Measurements from ENCODE around the gene COL5A1. TPM values are rescaled to one million over a fixed set of nuclear protein-coding genes. Genes with fewer than 3 reads are reported as not detected.

COL5A1 gene
- total RNA-seq, 8 experiments from 2014 or later, result 1.9 to 141 (median 3.6) TPM

DNA sequence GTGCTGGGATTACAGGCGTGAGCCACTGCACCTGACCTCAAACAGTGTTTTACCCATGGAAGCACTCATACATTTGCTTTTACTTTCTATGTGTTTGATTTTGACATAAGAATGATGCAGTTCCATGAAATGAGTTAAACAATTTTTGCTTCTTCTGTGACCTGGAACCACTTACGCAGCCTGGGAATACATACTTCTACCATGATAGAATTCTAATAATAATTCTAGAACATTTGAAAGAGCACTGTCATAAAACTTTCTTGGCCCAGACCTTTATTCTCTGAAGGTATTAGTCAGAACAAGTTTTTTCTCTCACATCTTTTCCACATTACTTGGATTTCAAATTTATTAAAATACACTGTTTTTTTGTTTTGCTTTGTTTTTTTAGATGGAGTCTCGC lies 25.3 kb upstream of the COL5A1 start:
- in situ Hi-C loops (cut with MboI; ENCODE audit: low pct_unique_long_range_greater_than_20kb in 2 of 9, low sequenced_read_pairs in 9 of 9, unreplicated experiment in 9 of 9), result no loop called here
- no peak for ATAC-seq (replicated peaks in 6 of 8)

DNA sequence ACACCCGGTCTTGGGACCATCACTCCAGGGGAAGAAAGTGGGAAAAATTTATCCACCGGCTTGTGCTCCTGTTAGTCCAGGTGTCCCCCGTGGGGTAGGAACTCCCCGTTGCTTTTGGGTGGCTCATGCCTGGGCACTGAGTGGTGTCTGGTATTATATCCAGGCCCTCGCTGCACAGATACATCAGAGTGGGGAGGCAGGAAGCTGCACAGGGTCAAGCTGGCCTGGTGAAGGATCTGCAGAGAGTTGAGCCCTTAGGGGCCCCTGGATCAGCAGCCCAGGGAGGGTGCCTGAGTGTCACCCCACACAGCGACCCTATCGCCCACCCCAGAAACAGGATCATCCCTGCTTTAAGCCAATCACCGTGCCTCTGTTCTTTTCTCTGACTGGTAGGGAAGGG lies 24.4 kb upstream of the COL5A1 start:
- 40 to 100% (median 79%) methylated on average over 1 to 3 of the region's 8 CpGs; no CpG with 5 or more reads in 6 of the 10 experiments for WGBS, 10 experiments
- Histone ChIP-seq H3K27ac (no peak overlapping the region), H3K4me1 (replicated peaks in 1 of 2) (peaks cover 5 to 6% of the 10 kb centered on the region in 2 donors), H3K4me3 (no peak overlapping the region)
- in situ Hi-C loops (cut with MboI; ENCODE audit: low pct_unique_long_range_greater_than_20kb in 2 of 9, low sequenced_read_pairs in 9 of 9, unreplicated experiment in 9 of 9), result no loop called here
- ATAC-seq (replicated peaks in 6 of 8), result no peak

More for the DNA sequence above, 25.3 kb upstream of the COL5A1 start:
- no peaks in the 10 kb centered on the region for H3K4me1 ChIP-seq (replicated peaks in 1 of 2)
- 40 to 100% (median 86%) methylated on average over 1 to 3 of the region's 3 CpGs; no CpG with 5 or more reads in 2 of the 10 experiments for WGBS, 10 experiments
- H3K27ac ChIP-seq, result no peak overlapping the region
- no peak overlapping the region for H3K4me3 ChIP-seq

DNA sequence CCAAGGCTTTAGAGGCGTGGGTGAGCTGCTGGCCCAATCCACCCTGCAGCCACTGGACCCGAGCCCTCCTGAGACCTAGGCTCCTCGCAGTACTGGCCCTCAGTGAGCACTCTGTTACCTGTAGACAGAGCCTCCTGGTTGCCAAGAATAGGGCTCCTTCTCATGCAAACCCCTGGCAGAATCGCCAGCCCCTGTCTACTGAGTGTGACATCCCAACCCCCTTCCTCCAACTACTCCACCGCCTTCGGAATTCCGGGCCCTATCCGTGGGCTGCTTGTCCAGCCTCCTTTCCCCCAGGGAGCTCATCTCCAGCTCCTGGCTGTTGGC lies 23.8 kb upstream of the COL5A1 start:
- 63 to 100% (median 75%) methylated on average over 1 to 5 of the region's 8 CpGs; no CpG with 5 or more reads in 6 of the 10 experiments for WGBS, 10 experiments
- in situ Hi-C loops (cut with MboI; ENCODE audit: low pct_unique_long_range_greater_than_20kb in 2 of 9, low sequenced_read_pairs in 9 of 9, unreplicated experiment in 9 of 9), result no loop called here
- no peak overlapping the region for H3K4me3 ChIP-seq

DNA sequence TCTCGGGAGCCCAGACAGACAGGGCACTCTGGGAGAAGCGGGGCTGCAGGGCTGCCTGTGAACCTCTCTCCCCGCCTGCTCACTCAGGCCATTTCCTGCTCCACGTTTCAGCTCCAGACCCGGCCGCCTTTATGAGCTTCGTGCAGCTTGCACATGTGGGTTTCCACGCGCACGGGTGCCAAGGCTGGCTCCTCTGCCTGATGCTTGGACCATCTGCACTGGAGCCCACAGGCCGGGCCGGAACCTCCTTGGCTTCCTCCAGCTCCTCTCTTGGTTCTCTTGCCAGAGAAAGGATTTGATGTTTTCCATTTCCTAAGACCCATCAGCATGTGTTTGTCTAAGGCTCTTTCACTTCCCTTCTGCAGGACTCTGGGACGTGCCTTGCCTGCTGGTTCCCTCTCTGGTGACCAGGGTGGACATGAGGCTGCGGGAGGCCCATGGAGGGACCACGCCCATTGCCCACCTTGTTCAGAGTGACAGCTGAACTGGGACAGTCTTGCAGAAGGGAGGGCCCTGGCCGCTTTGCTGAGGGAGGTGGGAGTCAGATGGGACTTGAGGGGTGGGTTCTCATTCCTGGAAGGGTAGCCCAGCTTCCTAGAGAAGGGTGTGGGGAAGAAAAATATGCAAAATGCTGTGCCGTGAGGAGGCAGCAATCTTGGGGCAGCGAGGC lies 23.3 kb upstream of the COL5A1 start:
- Histone ChIP-seq H3K4me3 (no peak overlapping the region), H3K4me1 (replicated peaks in 1 of 2) (peaks cover 5 to 6% of the 10 kb centered on the region in 2 donors), H3K27ac (no peak overlapping the region)
- in situ Hi-C loops (cut with MboI; ENCODE audit: low pct_unique_long_range_greater_than_20kb in 2 of 9, low sequenced_read_pairs in 9 of 9, unreplicated experiment in 9 of 9), result no loop called here
- peak in 1 of 8 experiments; percentile 23 for ATAC-seq (replicated peaks in 6 of 8)
- WGBS, 10 experiments, result 40 to 81% (median 67%) methylated on average over 1 to 5 of the region's 18 CpGs; no CpG with 5 or more reads in 5 of the 10 experiments

More for the DNA sequence above, 23.8 kb upstream of the COL5A1 start:
- Histone ChIP-seq H3K27ac (no peak overlapping the region), H3K4me1 (replicated peaks in 1 of 2) (peaks cover 5 to 6% of the 10 kb centered on the region in 2 donors)
- no peak for ATAC-seq (replicated peaks in 6 of 8)

DNA sequence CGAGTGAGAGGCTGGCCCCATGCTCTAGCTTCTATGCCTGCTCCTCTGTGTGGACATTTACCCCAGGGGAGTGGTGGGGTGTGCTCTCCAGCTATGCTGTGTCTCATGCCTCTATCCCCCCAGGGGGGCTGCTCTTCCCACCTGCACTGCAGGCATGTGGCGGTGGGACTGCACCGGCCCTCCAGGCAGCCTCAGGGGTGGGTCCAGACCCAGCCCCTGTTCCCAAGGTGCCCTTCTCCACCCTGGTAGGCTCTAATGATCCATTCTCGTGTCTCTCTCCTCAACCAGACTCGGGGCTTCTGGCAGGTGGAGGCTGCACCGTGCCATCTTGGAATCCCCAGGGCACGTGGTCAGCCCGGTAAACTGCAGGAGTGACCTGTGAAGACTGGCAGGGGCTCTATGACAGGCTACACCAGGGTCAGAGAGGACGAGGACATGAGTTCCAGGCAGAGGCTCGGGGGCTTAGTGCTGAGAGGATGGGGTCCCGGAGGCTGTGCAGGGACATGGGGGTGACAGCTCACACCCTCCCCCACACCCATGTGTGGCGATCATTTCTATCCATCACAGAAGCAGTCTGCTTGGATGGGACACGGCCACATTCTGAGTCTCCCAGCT lies 22.7 kb upstream of the COL5A1 start:
- WGBS, 10 experiments, result 68 to 100% (median 90%) methylated on average over 1 to 4 of the region's 13 CpGs; no CpG with 5 or more reads in 4 of the 10 experiments
- H3K27ac ChIP-seq, result no peak overlapping the region
- in situ Hi-C loops (cut with MboI; ENCODE audit: low pct_unique_long_range_greater_than_20kb in 2 of 9, low sequenced_read_pairs in 9 of 9, unreplicated experiment in 9 of 9), result no loop called here
- H3K4me3 ChIP-seq, result no peak overlapping the region
- H3K4me1 ChIP-seq (replicated peaks in 1 of 2), result peaks cover 5 to 6% of the 10 kb centered on the region in 2 donors
- ATAC-seq (replicated peaks in 6 of 8), result no peak

DNA sequence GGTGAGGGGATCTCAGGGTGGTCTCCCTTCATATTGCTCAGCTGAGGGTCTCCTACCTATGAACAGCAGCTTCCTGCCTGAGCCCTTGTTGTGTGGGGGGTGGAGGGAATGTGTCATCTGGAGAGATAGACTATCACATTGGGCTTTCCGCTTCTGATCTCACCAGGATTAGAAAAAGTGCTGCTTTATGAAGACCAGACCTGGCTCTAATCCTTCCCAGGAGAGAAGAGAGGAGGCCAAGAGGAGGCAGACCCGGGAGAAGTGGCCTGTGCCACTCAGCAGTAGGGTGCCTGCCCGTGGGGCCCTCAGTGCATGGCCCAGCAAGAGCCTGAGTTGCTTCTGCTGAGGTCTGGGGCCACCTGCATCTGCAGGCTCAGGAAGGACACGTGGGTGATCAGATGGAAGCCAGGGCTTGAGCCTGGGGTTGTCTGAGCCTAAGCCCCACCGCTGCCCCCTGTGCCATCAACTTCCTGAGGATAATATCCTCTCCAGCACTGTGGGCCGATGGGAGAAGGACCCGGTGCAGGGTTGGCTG lies 22.1 kb upstream of the COL5A1 start:
- H3K4me3 ChIP-seq, result no peak overlapping the region
- peak in 1 of 8 experiments; percentile 12 for ATAC-seq (replicated peaks in 6 of 8)

DNA sequence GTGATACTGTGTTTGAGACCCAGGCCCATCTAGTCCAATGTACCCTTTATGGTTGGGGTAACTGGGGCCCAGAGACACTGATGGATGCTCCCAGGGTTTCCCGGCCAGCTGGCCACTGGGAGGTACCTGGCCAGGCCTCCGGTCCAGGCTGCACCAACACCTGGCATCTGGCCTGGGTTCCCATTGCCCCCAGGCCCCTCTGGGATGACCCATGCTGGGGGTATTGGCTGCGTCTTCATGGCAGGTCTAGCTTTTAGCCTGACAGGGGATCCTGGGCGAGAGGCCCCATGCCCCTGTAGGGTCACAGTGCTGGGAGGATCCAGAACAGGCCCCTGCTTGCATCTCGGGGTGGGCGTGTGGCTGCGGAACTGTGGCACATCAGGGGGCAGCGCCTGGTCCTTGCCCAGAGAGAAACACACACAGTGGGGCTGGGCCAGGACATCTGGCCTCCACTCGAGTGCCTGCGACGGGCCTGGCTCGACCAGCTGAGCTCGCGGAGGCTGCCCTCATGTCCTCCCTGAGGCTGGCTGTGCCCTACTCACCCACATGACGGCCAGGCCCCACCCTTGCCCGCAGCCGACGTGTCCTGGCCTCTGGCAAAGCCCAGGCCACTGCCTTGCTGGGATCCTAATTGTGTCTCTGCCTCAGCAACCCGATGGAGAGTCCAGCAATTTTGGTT lies 21.5 kb upstream of the COL5A1 start:
- 20 to 90% (median 70%) methylated on average over 1 to 3 of the region's 19 CpGs; no CpG with 5 or more reads in 6 of the 10 experiments for WGBS, 10 experiments
- Histone ChIP-seq H3K4me1 (replicated peaks in 1 of 2) (peaks cover 16 to 17% of the 10 kb centered on the region in 2 donors), H3K4me3 (no peak overlapping the region), H3K27ac (no peak overlapping the region)
- ATAC-seq (replicated peaks in 6 of 8), result no peak
- in situ Hi-C loops (cut with MboI; ENCODE audit: low pct_unique_long_range_greater_than_20kb in 2 of 9, low sequenced_read_pairs in 9 of 9, unreplicated experiment in 9 of 9), result no loop called here

More for the DNA sequence above, 22.1 kb upstream of the COL5A1 start:
- in situ Hi-C loops (cut with MboI; ENCODE audit: low pct_unique_long_range_greater_than_20kb in 2 of 9, low sequenced_read_pairs in 9 of 9, unreplicated experiment in 9 of 9), result no loop called here
- no peak overlapping the region for H3K27ac ChIP-seq
- 50 to 60% (median 60%) methylated on average over 1 to 2 of the region's 7 CpGs; no CpG with 5 or more reads in 7 of the 10 experiments for WGBS, 10 experiments
- H3K4me1 ChIP-seq (replicated peaks in 1 of 2), result peaks cover 10 to 12% of the 10 kb centered on the region in 2 donors

DNA sequence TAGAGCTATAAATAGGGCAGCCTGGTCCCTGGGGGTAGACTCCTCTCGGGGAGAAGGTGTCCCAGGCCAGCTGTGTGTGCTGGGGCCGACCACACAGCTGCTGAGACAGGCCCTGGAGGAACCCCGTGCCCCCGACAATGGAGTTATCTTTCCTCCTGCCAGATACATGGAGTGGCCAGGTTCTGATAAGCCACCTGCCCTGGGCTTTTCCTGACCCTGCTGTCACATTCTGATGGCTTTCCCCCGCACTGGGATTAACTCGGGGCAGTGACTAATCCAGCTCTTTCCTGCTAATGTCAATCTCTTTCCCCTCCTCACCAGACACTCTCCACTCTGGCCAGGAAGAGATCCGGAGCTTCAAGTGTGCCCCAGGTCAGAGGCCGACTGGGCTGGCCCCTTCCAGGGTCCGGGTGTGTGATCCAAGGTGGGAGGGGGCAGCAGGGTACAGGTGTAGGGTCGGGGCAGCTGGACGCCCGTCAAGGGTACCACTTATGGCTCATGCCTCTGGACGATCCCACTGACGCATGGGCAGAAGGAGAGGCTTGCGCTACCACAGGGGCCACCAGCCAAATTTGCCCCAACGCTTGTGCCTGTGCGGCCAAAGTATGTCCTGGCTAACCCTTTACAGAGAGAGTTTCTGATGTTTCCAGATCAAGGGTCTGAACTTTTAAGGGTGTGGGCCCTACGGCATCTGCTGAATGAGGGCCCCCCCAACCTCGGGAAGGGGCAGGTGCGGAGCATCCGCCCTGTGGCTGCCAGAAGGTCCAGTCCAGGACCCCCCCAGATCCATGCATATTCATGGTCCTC lies 20.6 kb upstream of the COL5A1 start:
- in situ Hi-C loops (cut with MboI; ENCODE audit: low pct_unique_long_range_greater_than_20kb in 2 of 9, low sequenced_read_pairs in 9 of 9, unreplicated experiment in 9 of 9), result no loop called here
- WGBS, 10 experiments, result 73 to 100% (median 81%) methylated on average over 2 to 7 of the region's 21 CpGs; no CpG with 5 or more reads in 7 of the 10 experiments
- H3K4me3 ChIP-seq, result no peak overlapping the region
- ATAC-seq (replicated peaks in 6 of 8), result no peak
- no peak overlapping the region for H3K27ac ChIP-seq
- peaks cover 23 to 24% of the 10 kb centered on the region in 2 donors for H3K4me1 ChIP-seq (replicated peaks in 1 of 2)

DNA sequence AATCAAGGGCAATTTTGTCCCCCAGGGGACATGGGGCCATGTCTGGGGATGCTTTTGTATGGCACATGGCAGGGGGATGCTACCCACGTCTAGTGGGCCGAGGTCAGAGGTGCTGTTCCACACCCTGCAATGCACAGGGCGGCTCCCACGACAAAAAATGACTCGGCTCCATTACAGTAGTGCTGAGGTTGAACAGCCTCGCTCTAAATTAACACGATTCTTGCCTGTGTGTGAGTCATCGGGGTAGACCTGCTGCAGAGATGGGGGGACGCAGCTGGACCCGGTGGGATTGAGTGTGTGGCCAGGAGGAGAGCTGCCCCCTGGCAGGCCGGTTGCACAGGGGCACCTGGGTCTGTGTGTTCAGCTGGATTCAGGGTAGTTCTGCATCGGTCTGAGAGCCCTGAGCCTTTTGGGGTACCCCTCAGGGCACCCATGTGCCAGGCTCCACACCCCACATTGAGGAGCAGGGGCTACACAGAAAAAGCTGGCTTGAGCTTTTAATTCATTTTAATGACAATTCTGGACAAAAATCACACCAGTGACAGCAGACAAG lies 20.0 kb upstream of the COL5A1 start:
- Histone ChIP-seq H3K4me1 (replicated peaks in 1 of 2) (peaks cover 24 to 27% of the 10 kb centered on the region in 2 donors), H3K4me3 (no peak overlapping the region), H3K27ac (no peak overlapping the region)
- ATAC-seq (replicated peaks in 6 of 8), result peak in 5 of 8 experiments; percentile 13 to 47 (median 27)
- 43 to 100% (median 90%) methylated on average over 1 to 6 of the region's 12 CpGs; no CpG with 5 or more reads in 6 of the 10 experiments for WGBS, 10 experiments
- in situ Hi-C loops (cut with MboI; ENCODE audit: low pct_unique_long_range_greater_than_20kb in 2 of 9, low sequenced_read_pairs in 9 of 9, unreplicated experiment in 9 of 9), result no loop called here

DNA sequence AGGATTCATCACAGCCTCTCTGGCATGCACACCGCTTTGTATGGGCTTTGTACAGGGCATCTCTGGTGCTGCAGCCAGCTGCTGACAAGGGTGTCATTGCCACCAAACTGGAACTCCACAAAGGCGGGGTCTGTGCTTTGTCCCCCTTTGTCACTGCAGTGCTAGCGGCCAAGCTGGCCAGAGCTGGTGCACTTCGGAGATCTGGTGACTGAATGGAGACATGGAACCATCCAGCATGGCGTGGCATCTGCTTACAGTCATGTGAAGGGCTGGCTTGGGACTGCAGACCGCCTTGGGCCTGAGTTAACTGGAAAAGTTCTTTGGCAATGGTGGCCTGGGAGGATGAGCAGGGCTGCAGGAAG lies 18.7 kb upstream of the COL5A1 start:
- in situ Hi-C loops (cut with MboI; ENCODE audit: low pct_unique_long_range_greater_than_20kb in 2 of 9, low sequenced_read_pairs in 9 of 9, unreplicated experiment in 9 of 9), result no loop called here
- no peak overlapping the region for H3K27ac ChIP-seq
- 29 to 100% (median 91%) methylated on average over 2 to 4 of the region's 6 CpGs; no CpG with 5 or more reads in 4 of the 10 experiments for WGBS, 10 experiments
- H3K4me3 ChIP-seq, result no peak overlapping the region
- ATAC-seq (replicated peaks in 6 of 8), result peak in 2 of 8 experiments; percentile 12 to 28
- peaks cover 24 to 27% of the 10 kb centered on the region in 2 donors for H3K4me1 ChIP-seq (replicated peaks in 1 of 2)

DNA sequence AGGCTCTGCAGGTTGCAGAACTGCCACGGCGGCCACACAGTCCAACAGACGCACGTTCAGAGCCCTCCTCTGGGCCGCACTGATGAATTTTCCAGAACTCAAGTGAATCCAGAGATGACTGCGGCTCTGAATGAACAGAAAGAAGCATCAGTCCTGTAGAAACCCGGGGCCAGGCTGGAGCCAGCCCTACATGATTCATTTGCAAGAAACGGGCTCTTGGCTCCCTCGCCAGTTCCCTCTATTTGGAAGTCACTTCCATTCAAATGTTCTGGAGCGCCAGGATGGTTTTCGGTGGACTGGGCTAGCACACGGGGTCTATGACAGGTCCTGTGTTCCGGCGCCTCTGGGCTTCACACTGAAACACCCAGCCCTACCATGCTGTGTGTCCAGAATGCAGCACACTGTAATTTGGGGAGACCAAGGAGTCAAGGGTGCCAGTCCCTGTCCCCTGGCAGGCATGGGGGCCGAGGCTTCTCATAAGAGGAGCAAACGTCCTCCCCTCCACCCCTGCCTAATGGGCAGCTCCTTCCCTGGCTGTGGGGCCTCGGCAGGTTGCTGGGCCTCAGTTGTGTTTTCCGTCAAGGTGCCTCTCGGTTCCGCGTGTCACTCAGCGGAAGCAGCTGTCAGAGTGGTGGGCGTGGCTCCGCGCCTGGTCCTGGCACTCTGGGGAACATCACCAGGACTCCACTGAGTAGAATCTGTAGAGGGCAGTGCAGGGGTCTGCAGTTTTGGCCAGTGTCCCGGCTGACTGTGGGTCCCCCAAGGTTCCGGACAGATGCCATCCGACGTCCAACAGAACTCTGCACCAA lies 18.1 kb upstream of the COL5A1 start:
- WGBS, 10 experiments, result 20 to 100% (median 85%) methylated on average over 1 to 17 of the region's 29 CpGs; no CpG with 5 or more reads in 1 of the 10 experiments
- Histone ChIP-seq H3K4me3 (no peak overlapping the region), H3K27ac (no peak overlapping the region), H3K4me1 (replicated peaks in 1 of 2) (peaks cover 24 to 27% of the 10 kb centered on the region in 2 donors)
- ATAC-seq (replicated peaks in 6 of 8), result no peak
- in situ Hi-C loops (cut with MboI; ENCODE audit: low pct_unique_long_range_greater_than_20kb in 2 of 9, low sequenced_read_pairs in 9 of 9, unreplicated experiment in 9 of 9), result no loop called here

All from motor neuron (in vitro differentiated cells).